ENCODE measurements around the gene GALNT15.

GRCh38 chr3:16126634-16127033 lies 47.8 kb upstream of the GALNT15 start:
- no peak for TF ChIP-seq CTCF (IDR thresholded peaks at IDR 0.05; ENCODE audit: low read depth, low read length)
- no peak for TF ChIP-seq EZH2phosphoT487 (IDR thresholded peaks at IDR 0.05; ENCODE audit: low read depth)
